Loucy (cell line): Measurements from ENCODE around the gene ZFHX3.

ENCODE experiments used
- CTCF ChIP-seq: fragments of 200-600 bp; sonication (generic); conservative IDR thresholded peaks from 2 replicates; pipeline ENCODE4 v1.5.1; 2014; ENCODE audit warnings: mild to moderate bottlenecking, antibody characterized with exemption, low read length
- EZH2phosphoT487 ChIP-seq: fragments of 200-600 bp; IDR thresholded peaks from 2 replicates; pipeline ENCODE4 v1.6.1; 2018; ENCODE audit warnings: antibody characterized with exemption, mild to moderate bottlenecking, moderate library complexity, borderline replicate concordance

DNA sequence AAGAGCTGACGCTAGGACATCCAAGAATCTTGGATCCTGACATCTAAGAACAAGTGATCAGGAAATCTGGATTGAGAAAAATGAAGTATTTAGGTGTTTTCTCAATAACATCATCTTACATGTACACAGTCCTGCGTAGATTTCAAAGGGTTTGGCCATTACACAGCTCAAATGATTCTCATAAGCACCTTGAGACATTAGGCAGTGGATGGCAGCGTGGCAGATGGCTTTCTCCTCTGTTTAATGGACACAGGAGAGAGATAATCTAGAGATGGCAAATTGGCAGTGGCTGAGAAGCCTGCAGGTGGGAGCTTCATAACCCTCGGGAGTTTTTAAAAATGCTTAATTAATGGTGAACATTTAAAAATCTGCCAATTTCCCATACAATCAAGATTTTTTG lies 137.5 kb downstream of the ZFHX3 start:
- TF ChIP-seq CTCF (no peak), EZH2phosphoT487 (no peak)
